ENCODE data around the gene CD99.
A peak's percentile ranks its signal among the peaks of the same experiment; 100 is the strongest.
"Not testable (repeated sequence)": the region's sequence is repeated elsewhere in the genome, so short reads cannot be mapped to it uniquely, and the experiment has no call there.

The CD99 gene

GRCh38 chrX:2690856-2691542 is at the start of gene CD99:
CD99 (plus strand) TSS chrX:2691295; CDS start chrX:2691361, 66 bp downstream.
- peak; percentile 75 for DNase-seq (ENCODE audit: low read depth)

DNA sequence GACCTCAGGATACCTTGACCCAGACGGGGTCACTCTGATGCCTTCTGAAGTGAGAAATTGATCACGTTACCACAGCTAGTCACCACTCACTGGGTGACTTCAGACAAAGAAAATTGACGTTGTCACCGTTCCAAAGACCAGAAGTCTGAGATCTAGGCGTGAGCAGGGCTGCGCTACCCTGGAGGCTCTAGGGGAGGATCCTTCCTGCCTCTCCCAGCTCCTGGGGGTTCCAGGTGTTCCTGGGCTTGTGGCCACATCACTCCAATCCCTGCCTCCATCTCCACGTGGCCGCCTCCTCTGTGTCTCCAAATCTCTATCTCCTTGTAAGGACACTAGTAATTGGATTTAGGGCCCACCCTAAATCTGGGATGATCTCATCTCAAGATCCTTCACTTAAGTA is 48.9 kb upstream of the CD99 start:
- DNase-seq (ENCODE audit: low read depth) = no peak

- DNase-seq (ENCODE audit: low read depth) = no peak
Measured at GRCh38 chrX:2642791-2643190, 48.3 kb upstream of the CD99 start.

- DNase-seq (ENCODE audit: low read depth) = no peak
Measured at GRCh38 chrX:2643880-2644279, 47.2 kb upstream of the CD99 start.

DNA sequence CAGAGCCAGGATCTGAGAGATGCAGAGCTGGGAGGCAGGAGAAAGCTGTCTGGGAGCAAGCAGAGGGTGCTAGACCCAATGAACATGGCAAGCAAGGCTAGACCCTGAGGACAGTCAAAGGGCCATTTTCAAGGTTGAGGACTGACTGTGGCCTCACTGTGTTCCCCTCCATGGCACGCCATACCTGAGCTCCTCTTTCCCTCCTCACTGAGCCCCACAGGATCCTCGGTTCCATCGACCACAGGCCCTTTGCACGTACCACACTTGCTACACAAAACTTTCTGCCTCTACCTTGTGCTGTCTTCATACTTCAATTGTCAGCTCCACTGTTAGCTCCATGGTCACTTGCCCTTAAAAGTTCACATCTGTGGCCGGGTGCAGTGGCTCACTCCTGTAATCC is 45.5 kb upstream of the CD99 start:
- no peak for DNase-seq (ENCODE audit: low read depth)

- DNase-seq (ENCODE audit: low read depth) = no peak
Measured at GRCh38 chrX:2647627-2648026, 43.5 kb upstream of the CD99 start.

DNA sequence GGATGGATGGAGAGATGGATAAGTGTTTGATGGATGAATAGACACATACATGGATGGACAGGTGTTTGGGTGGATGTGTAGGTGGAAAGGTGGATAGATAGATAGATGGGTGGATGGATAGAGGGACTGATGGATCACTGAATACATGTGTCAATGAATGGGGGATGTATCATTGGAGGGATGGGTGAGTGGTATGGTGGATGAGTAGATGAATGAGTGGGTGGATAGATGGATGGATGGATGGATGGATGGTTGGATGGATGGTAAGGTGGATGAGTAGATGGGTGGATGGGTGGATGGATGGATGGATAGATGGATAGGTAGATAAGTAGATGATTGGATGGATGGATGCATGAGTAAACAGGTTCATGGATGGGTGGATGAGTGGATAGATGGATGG is 41.1 kb upstream of the CD99 start:
- no peak for DNase-seq (ENCODE audit: low read depth)

GRCh38 chrX:2650865-2651264 is 40.2 kb upstream of the CD99 start:
- DNase-seq (ENCODE audit: low read depth) = no peak

DNA sequence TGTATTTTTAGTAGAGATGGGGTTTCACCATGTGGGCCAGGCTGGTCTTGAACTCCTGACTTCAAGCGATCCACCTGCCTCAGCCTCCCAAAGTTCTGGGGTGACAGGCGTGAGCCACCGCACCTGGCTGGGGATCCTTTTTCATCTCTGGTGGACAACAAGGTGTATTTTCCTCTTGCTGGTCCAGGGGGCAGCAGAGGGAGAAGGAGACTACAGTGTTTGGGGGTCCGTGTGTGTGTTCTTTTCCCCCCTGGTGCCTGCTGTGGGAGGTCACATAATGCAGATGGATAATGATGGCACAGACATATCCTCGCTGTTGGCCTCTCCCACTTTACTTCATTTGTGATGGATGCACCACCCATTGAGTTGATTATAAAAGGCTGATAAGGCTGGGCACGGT is 39.0 kb upstream of the CD99 start:
- no peak for DNase-seq (ENCODE audit: low read depth)

DNA sequence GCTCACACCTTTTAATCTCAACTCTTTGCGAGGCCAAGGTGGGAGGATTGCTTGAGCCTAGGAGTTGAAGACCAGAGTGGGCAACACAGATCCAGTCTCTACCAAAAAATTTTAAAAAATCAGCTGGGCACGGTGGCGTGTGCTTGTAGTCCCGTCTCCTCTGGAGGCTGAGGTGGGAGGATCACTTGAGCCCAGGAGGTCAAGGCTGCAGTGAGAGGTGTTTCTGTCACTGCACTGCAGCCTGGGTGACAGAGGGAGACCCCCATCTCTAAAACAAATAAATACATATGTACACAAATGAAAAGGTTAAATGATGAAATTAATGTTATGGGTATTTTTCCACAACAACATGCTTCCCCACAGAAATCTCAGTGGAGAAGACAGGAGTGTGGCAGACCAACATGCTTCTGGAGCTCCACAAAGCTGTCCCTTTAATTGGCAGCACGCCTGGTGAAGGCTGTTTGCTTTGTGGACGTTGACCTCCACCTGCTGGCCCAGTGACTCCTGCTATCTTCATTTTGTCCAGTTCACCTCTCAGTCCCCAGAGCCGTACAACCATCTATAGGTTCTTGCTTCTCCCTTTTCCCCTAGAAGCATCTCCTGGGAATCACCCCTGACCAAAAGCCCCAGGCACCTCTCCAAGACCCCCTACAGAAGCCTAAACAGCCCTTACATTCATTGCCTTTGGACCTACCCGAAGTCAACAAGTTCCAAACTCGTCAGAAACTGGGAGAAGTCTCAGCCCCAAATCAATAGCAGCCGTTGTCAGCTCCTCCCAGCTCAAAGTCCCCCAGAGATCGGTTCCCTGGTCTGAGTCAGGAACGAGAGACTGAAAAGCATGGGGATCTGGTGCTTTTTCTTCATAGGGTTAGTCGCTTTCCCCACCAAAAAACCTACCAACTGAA is 36.4 kb upstream of the CD99 start:
- DNase-seq (ENCODE audit: low read depth) = no peak

DNA sequence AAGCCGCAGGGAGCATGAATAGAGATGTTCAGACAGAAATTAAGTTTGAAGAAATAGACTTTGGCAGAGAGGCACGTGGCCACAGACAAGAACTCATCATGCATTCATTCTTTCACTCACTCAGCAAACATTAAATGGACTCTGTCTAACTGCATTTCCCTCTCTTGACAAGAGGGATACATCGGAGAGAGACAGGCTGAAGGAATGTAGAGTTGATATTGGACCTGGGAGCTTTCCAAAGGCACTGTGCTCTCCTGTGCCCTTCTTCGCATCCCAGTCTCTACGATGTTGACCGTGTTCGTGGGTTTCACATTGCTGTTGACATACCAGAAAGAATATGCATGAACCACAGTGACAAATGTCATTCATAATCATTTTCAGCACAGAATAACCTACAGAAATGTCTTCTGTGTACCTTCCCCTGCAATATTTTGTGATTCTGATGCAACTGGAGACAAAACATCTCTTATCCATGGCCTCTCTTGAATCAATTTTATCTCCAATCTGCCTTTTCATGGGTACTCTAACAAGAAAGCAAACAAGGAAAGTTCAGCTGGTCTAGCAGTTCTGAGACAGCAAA is 34.7 kb upstream of the CD99 start:
- DNase-seq (ENCODE audit: low read depth) = no peak

DNA sequence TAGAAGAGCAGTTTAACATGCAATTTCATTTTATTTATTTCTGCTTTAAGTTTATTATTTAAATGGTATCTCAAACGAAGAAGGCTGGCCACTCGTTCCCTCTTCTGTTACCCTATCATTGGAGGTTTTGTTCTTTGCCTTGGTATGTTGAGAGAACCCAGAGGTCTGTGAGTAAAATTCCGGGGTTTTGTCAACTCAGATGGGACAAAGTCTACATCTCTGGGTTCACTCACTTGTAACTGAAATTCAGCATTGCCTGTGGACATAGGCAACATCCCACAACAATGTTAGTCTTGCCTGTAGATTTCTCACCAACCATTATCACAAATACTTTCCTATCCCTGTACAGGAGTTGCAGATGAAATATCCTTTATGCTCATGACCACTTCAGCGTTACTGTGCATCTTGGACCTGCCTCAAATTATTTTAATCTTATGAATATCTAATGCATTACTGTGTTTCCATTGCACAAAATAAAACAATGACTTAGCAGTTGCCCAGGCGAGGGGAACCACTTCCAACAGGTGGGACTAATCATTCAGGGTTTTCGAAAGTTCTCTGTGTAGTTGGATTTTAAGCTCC is 33.5 kb upstream of the CD99 start:
- DNase-seq (ENCODE audit: low read depth) = no peak

DNA sequence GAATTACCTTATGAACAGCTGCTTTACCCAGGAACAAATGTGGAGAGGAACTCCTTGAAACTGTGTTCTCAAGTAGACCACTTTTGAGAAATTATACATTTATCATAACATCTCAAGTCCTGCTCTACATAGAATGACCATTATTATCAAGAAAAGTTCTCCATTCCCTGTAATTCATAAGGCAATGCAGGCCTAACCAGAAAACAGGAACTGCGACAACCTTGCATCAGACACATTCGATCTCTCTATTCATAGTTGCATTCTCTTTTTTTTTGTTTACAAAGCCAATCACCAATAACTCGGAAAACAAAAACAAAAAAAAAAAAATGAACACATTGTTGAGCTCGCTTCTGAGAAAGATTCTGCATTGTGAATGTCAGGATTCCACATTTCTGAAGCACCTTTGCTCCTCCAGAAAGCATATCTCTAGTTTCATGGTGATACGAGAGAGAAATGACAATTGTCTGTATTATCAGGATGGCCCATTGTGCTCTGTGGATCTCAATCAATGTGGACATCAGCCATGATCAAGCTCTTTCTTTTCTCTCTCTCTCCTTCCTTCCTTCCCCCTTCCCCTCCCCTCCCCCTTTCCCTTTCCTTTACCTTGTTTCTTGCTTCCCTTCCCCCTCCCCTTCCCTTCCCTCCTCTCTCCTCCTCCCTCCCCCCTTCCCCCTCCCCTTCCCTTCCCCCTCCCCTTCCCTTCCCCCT is 32.4 kb upstream of the CD99 start:
- DNase-seq (ENCODE audit: low read depth) = no peak

DNA sequence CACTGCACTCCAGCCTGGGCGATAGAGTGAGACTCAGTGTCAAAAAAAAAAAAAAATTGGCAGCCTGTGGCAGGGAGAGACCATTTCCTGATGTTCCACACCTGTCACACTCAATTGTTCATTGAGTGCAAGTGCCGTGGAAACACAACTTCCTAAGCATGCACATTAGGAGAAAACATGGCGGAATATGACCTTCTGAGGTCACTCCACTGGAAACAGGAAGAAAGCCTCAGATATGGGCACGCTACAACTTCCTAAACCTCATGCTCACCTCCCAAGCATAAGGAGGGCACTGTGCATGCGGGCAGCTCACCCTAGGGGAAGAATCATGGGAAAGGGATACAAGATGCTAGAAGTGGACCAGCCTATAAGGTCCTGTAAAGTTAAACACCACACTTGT is 28.5 kb upstream of the CD99 start:
- DNase-seq (ENCODE audit: low read depth) = no peak

- peak; percentile 45 for DNase-seq (ENCODE audit: low read depth)
Measured at GRCh38 chrX:2664502-2664901, 26.6 kb upstream of the CD99 start.

GRCh38 chrX:2665387-2666304 is 25.4 kb upstream of the CD99 start:
- no peak for DNase-seq (ENCODE audit: low read depth)

DNA sequence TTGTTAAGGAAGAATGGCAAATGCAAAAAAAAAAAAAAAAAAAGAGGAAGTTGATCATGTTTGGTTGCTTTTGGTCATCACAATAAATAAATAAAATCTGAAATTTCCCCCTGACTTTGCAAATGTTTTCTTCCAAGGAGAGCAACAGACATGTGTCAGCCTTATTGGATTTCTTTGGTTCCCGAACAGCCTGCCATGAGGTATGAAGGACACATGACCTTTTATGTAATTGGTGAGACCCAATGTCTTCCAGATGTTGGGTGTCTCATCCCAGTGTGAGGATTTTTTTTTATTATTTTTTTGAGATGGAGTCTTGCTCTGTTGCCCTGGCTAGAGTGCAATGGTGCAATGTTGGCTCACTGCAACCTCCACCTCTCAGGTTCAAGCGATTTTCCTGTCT is 24.6 kb upstream of the CD99 start:
- no peak for DNase-seq (ENCODE audit: low read depth)

- no peak for DNase-seq (ENCODE audit: low read depth)
Measured at GRCh38 chrX:2670978-2671377, 20.1 kb upstream of the CD99 start.

DNA sequence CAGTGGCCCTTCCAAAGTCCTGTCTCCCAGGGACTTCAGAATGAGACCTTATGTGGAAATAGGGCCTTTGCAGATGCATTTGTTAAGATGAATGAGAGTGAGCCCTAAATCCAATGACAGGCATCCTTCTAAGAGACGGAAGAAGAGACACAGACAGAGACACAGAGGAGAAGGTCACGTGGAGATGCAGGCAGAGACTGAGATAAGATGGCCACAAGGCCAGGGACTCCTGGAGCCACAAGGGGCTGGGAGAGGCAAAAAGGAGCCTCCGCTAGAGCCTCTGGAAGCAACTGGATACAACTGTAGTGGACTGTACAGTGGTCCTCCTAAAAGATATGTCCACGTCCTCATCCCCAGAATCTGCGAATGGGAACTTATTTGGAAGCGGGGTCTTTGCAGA is 19.0 kb upstream of the CD99 start:
- no peak for DNase-seq (ENCODE audit: low read depth)

- DNase-seq (ENCODE audit: low read depth) = no peak
Measured at GRCh38 chrX:2673611-2674010, 17.5 kb upstream of the CD99 start.

- not testable (repeated sequence) for DNase-seq (ENCODE audit: low read depth)
Measured at GRCh38 chrX:2675657-2676200, 15.4 kb upstream of the CD99 start.

All from fibroblast of the conjunctiva (primary cell).